NCI-H128 (cell line): Measurements from ENCODE around the gene MSI2.

Source experiments
- DNase-seq: peaks from one replicate; lab custom pipeline; 2025; ENCODE audit not compliant: unreplicated experiment; lab: John Stamatoyannopoulos, UW

Gene MSI2

GRCh38 chr17:57269598-57270255 is 13.4 kb downstream of the MSI2 start:
- no peak for DNase-seq

GRCh38 chr17:57270801-57271245 is 14.5 kb downstream of the MSI2 start:
- no peak for DNase-seq

GRCh38 chr17:57271821-57272220 is 15.5 kb downstream of the MSI2 start:
- no peak for DNase-seq

GRCh38 chr17:57273490-57273889 is 17.2 kb downstream of the MSI2 start:
- DNase-seq, result no peak

GRCh38 chr17:57274162-57274561 is 17.8 kb downstream of the MSI2 start:
- DNase-seq, result no peak

GRCh38 chr17:57275071-57275764 is 18.9 kb downstream of the MSI2 start:
- no peak for DNase-seq

GRCh38 chr17:57276621-57277020 is 20.3 kb downstream of the MSI2 start:
- no peak for DNase-seq

GRCh38 chr17:57277923-57278604 is 21.7 kb downstream of the MSI2 start:
- no peak for DNase-seq

- no peak for DNase-seq
Measured at GRCh38 chr17:57278740-57279387, 22.5 kb downstream of the MSI2 start.

- DNase-seq, result no peak
Measured at GRCh38 chr17:57279432-57279831, 23.1 kb downstream of the MSI2 start.

GRCh38 chr17:57281887-57282286 is 25.6 kb downstream of the MSI2 start:
- no peak for DNase-seq

- no peak for DNase-seq
Measured at GRCh38 chr17:57282296-57282695, 26.0 kb downstream of the MSI2 start.

- DNase-seq, result no peak
Measured at GRCh38 chr17:57283203-57283971, 27.1 kb downstream of the MSI2 start.

GRCh38 chr17:57284583-57284982 is 28.3 kb downstream of the MSI2 start:
- DNase-seq, result no peak

- no peak for DNase-seq
Measured at GRCh38 chr17:57284984-57285646, 28.8 kb downstream of the MSI2 start.

- no peak for DNase-seq
Measured at GRCh38 chr17:57285701-57286100, 29.4 kb downstream of the MSI2 start.

GRCh38 chr17:57286399-57287105 is 30.2 kb downstream of the MSI2 start:
- DNase-seq, result no peak

GRCh38 chr17:57288040-57288772 is 31.9 kb downstream of the MSI2 start:
- DNase-seq, result no peak

GRCh38 chr17:57288773-57289121 is 32.4 kb downstream of the MSI2 start:
- DNase-seq, result no peak
